Suprapubic skin (tissue), 4 donors: Measurements from ENCODE around the gene RGPD5.
"Not testable (repeated sequence)": the region's sequence is repeated elsewhere in the genome, so short reads cannot be mapped to it uniquely, and the experiment has no call there.

Experiments used
- CTCF ChIP-seq, 2 donors: fragments of 200-600 bp in 1 of 2; fragments of 450-650 bp in 1 of 2; sonication (generic) in 1 of 2; IDR thresholded peaks; one replicate each; pipeline ENCODE4 v1.5.1; 2016 to 2019; ENCODE audit warnings: antibody characterized with exemption in 2 of 2, mild to moderate bottlenecking in 1 of 2, moderate library complexity in 1 of 2
- POLR2A ChIP-seq, 2 donors: fragments of 450-650 bp; IDR thresholded peaks; one replicate each; pipeline ENCODE4 v1.6.1; 2017; ENCODE audit warnings: antibody characterized with exemption in 2 of 2, mild to moderate bottlenecking in 2 of 2, moderate library complexity in 2 of 2
- POLR2AphosphoS5 ChIP-seq, 3 donors: sonication (generic); formaldehyde crosslinking; IDR thresholded peaks; one replicate each; pipeline ENCODE4 v1.6.1; 2017; ENCODE audit warnings: antibody characterized with exemption in 3 of 3

- TF ChIP-seq CTCF, POLR2A, POLR2AphosphoS5 (IDR thresholded peaks at IDR 0.05): not testable (repeated sequence)
Measured at GRCh38 chr2:109891024-109891423, 96.9 kb downstream of the RGPD5 start.
